DMS153 (cell line): ENCODE data around the gene TEX50.
"Not testable (repeated sequence)": the region's sequence is repeated elsewhere in the genome, so short reads cannot be mapped to it uniquely, and the experiment has no call there.

Source experiments
- DNase-seq: peaks from one replicate; lab custom pipeline; 2025; lab: John Stamatoyannopoulos, UW

TEX50 gene

DNA sequence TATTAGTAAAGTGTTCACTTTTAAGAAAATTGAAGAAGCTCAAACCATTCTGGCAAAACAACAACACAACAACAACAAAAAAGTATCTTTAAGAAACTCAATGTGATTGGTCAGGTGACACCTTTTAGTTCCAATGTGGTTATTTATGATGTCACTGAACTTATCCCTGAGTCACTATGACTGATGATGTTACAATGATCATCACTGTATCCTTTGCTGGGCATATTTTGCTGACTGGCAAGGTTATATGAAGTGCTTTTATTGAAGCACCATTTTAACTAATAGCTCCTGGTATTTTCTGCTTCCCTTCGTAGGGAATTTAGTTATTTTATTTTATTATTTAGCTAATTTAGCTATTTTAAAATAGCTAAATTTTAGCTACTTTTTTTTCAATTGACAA is at the start of gene TEX50:
TEX50 (plus strand) TSS at position 223 of the 400 bp plus-strand sequence. CDS start 184 bp downstream, outside the sequence.
- DNase-seq = no peak

- DNase-seq = no peak
These were observed 44.6 kb upstream of the TEX50 start for GRCh38 chr1:173590557-173590956.

GRCh38 chr1:173591138-173591537 is 44.0 kb upstream of the TEX50 start:
- DNase-seq = not testable (repeated sequence)

GRCh38 chr1:173596097-173596825 is 38.9 kb upstream of the TEX50 start:
- DNase-seq = no peak

- DNase-seq = no peak
These were observed 33.5 kb upstream of the TEX50 start for GRCh38 chr1:173601588-173601987.

GRCh38 chr1:173603056-173603591 is 32.0 kb upstream of the TEX50 start, which contains the start of gene SLC9C2:
SLC9C2 (minus strand) TSS chr1:173603072; CDS start chr1:173601776, 1,296 bp downstream.
- no peak for DNase-seq

GRCh38 chr1:173608503-173609216 is 26.5 kb upstream of the TEX50 start:
- DNase-seq = no peak

GRCh38 chr1:173613086-173613485 is 22.1 kb upstream of the TEX50 start:
- not testable (repeated sequence) for DNase-seq

- no peak for DNase-seq
These were observed 18.3 kb upstream of the TEX50 start for GRCh38 chr1:173616859-173617258.

DNA sequence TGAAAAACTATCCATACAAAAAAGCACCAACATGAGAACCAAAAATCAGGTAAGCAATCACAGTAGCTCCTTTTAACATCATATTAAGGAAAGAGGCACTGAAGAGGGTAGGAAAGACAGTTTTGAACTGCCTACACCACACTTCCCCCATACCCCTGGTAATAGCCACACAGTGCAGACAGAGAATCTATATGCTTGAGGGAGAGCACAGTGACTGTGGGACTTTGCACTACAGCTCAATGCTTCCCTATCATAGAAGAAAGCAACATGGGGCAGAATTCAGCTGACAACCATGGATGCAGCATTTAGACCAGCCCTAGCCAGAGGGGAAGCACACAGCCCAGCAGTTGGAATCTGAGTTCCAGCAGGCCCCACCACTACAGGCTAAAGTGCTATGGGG is 7.9 kb upstream of the TEX50 start:
- no peak for DNase-seq

- no peak for DNase-seq
These were observed 6.2 kb upstream of the TEX50 start for GRCh38 chr1:173628888-173629287.

DNA sequence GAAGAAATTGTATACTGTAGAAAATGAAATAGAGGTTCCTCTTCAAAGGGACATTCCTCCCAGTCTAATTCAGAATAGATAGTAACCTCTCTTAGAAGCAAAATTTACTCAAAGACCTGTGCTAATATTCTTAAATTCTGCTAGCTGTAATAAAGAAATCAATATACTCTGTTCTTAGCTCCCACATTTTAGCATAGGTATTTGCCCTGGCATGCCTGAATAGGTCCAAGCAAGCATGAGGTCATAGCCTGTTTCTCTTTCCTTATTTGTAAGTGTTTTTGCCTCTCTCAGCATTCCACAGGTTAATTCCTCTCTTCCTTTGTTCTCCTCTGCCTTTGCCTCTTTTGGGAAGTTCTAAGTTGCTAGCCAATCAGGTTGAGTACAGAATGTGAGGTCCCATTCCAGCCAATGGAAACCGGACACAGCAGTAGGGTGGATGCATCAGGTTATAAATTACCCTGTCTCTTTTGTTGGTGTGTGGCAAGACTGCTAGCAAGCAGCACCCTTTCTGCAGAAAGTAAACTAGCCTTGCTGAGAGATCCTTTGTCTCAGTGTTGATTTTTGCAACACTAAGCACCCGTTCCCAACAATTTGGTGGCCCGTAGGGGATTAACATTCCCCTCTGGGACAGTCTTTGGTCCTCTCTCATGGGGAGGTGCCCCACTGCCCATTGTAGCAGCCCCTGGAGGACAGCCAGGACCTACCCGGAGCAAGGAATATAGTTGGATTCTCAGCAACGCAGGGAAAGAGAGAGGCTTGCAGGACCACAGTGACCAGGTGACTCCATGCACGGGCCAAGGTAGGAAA is 2.3 kb downstream of the TEX50 start:
- not testable (repeated sequence) for DNase-seq

GRCh38 chr1:173638043-173639021 is 3.2 kb downstream of the TEX50 start:
- no peak for DNase-seq

GRCh38 chr1:173639102-173639501 is 4.0 kb downstream of the TEX50 start:
- no peak for DNase-seq

GRCh38 chr1:173642450-173643139 is 7.5 kb downstream of the TEX50 start:
- DNase-seq = peak; percentile 2

DNA sequence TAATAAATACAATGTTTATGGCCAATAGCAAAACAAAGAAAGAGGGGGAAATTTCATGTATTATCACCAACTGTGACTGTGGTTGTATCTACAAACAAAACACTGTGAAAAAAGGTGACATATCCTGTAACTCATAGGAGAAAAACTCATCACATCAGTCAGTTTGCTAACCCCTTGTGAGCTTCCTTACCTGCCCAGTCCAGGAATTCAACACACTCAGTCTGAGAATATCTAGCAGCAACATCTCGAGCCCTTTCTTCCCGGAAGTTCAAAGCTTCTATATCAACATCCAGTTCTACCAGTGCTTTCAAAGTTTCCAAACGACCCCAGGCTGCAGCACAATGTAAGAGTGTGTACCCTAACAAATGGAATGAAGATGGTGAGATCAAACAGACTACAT is 11.5 kb downstream of the TEX50 start:
- no peak for DNase-seq

DNA sequence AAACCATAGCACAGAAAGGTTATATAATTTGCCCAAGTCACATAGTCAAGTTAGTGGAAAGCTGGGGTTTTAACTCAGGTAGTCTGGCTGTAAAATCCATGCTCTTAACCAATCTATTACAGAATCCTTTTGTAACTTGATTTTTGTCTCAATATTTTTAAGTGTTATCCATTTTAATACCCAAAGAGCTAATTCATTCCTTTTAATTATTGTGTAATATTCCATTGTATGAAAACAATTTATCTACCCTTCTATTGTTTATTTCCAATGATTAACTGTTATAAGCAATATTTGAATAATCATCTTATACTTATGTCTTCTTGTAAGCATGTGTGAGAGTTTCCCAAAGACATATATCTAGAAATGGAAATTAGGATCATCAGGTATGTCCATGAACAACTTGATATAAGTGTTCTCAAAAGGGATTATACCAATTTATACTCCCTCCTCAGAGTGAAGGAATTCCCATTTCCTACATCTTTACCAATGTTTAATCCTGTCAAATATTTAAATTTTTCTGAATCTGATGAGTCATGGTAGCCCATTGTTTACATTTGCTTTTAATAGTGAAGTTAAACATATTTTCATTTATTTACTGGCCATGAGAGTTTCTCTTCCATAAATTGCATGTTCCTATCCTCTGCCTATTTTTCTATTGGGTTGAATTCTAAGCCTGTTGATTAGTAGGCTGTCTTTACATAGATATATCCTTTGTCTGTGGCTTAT is 13.9 kb downstream of the TEX50 start:
- DNase-seq = no peak

GRCh38 chr1:173660306-173660705 is 25.2 kb downstream of the TEX50 start:
- DNase-seq = no peak

DNA sequence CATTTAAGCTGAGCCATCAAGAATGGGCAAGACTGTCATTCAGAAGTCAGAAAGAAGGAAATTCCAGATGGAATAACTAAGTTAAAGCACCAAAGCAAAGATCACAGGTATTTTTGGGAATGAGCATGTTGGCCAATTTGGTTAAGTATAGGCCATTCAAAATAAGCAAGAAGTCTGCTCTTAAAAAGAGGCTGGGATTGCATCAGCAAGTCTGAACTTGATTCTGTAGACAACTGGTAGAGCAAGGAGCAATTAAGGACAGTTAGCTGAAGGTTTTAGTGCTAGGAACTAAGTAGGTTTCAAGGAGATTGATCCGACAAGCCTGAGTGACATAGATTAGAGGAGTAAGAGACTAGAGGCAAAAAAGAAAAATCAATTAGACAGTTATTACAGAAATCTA is 26.1 kb downstream of the TEX50 start:
- no peak for DNase-seq

DNA sequence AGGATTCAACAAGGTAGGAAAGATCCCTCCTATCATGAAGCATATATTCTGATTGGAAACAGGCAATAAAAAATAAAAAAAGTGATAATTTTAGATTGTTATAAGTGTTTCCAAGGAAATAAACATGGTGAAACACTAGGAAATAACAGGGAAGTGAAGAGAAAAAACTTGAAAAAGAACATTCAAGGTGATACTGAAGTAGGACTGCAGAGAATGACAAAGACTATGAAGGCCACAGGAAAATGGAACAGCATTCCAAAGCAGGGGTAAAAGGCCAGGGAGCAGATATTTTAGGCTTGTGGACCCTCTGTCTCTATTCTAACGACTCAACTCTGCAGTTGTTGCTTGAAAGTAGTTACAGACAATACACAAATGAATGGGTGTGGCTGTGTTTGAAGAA is 26.6 kb downstream of the TEX50 start:
- no peak for DNase-seq
